ENCODE data around the gene RPL18.

DNA sequence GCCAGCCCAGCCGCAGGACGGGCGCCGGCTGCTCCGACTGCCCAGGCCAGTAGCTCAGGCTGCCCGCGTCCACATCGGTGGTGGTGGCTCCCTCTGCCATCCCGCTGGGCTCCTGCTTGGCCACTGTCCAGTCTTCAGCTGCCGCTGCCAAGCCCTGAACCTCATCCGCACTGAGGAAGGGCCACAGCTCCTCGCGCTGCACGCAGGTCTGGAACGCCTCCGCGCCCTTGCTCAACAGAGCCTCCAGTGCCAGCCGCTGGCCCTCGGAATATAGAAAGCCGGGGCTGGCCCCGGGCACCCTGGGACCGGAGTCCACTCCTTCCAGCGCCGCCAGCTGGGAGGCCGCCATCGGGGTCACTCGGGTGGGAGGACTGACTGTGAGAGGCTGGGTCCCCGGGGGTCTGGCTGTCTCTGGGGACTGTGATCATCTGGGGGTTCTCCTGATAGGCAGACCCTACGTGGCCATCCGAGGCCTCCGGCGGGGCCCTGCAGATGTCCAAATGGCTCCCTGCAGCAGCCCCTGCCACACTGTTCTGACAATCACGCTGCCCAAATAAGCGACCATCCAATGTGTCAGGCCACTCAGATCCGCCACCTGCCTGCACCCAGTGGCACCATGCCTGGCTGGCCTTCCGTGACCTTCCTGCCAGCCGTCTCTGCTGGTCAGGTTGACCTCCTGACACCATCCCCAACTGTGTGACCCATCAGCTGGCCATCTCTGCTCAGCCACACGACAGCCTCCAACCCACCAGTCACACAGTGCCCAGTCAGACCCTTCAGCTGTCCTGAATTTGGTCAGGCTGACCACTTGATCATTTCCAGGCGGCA, 5.7 kb downstream of the RPL18 start:
- TF ChIP-seq CTCF (conservative IDR thresholded peaks at IDR 0.05 in 1 of 2, IDR thresholded peaks at IDR 0.05 in 1 of 2; ENCODE audit: low read depth in 1 of 2, low read length in 2 of 2) = no peak
- no peak for TF ChIP-seq EZH2 (IDR thresholded peaks at IDR 0.05; ENCODE audit: low read length, missing control alignments)

Data from fibroblast of lung (primary cell).